K562 (cell line): Measurements from ENCODE around the gene MGAT1. TPM values are rescaled to one million over a fixed set of nuclear protein-coding genes. Genes with fewer than 3 reads are reported as not detected.

Experiments
- CC2D1A ChIP-seq: fragments of 450-650 bp; IDR thresholded peaks from 2 replicates; pipeline ENCODE4 v1.6.1; 2017; ENCODE audit warnings: mild to moderate bottlenecking
- CEBPB ChIP-seq: fragments of 450-650 bp; IDR thresholded peaks from 2 replicates; pipeline ENCODE4 v1.6.1; 2016; ENCODE audit warnings: missing genetic modification characterization, missing compliant biosample characterization
- FOXK2 ChIP-seq, 2 experiments: fragments of 450-650 bp; IDR thresholded peaks in 1 of 2; conservative IDR thresholded peaks in 1 of 2; 2 replicates each; pipeline ENCODE4 v1.6.1; 2016; ENCODE audit warnings: low read depth in 2 of 2, mild to moderate bottlenecking in 1 of 2
- MNT ChIP-seq, 2 experiments: fragments of 450-650 bp; conservative IDR thresholded peaks; 2 replicates each; pipeline ENCODE4 v1.6.1; 2017; ENCODE audit warnings: mild to moderate bottlenecking in 2 of 2, moderate library complexity in 2 of 2
- NCOA6 ChIP-seq: fragments of 450-650 bp; IDR thresholded peaks from 2 replicates; pipeline ENCODE4 v1.6.1; 2017; ENCODE audit warnings: mild to moderate bottlenecking
- PHF21A ChIP-seq: fragments of 450-650 bp; IDR thresholded peaks from 2 replicates; pipeline ENCODE4 v1.6.1; 2017; ENCODE audit warnings: low read depth, borderline replicate concordance
- PHTF2 ChIP-seq: fragments of 250-450 bp; sonication (Bioruptor Pico); IDR thresholded peaks from 2 replicates; pipeline ENCODE4 v1.5.0; 2021; ENCODE audit warnings: mild to moderate bottlenecking
- RBM25 ChIP-seq: fragments of 200-400 bp; formaldehyde crosslinking; IDR thresholded peaks from 2 replicates; pipeline ENCODE4 v1.6.1; 2018; ENCODE audit warnings: low read length, low read depth, moderate library complexity; ENCODE audit not compliant: severe bottlenecking
- REST ChIP-seq, 2 experiments: fragments of 450-650 bp; formaldehyde crosslinking in 1 of 2; IDR thresholded peaks; 2 replicates each; pipeline versions ENCODE4 v1.4.0 to v1.6.1; 2014 to 2020; ENCODE audit warnings: mild to moderate bottlenecking in 2 of 2, borderline replicate concordance in 1 of 2, low read depth in 1 of 2
- SETDB1 ChIP-seq: IDR thresholded peaks from one replicate; pipeline ENCODE4 v1.6.1; 2012; ENCODE audit warnings: low read length, control low read depth, inconsistent platforms
- SRSF9 ChIP-seq: fragments of 200-400 bp; formaldehyde crosslinking; IDR thresholded peaks from 2 replicates; pipeline ENCODE4 v1.6.1; 2017; ENCODE audit warnings: low read depth, low read length, borderline replicate concordance
- TAF9B ChIP-seq: fragments of 450-650 bp; IDR thresholded peaks from 2 replicates; pipeline ENCODE4 v1.6.1; 2018; ENCODE audit warnings: mild to moderate bottlenecking; ENCODE audit not compliant: partially characterized antibody
- THAP7 ChIP-seq: fragments of 250-450 bp; sonication (Bioruptor Pico); IDR thresholded peaks from 2 replicates; pipeline ENCODE4 v1.5.0; 2021
- ZNF583 ChIP-seq: fragments of 250-450 bp; sonication (Bioruptor Pico); IDR thresholded peaks from 2 replicates; pipeline ENCODE4 v1.4.0; 2020
- ZSCAN29 ChIP-seq: fragments of 450-650 bp; IDR thresholded peaks from 2 replicates; pipeline ENCODE4 v1.6.1; 2017
- polyA plus RNA-seq, 8 experiments: library from polyadenylated mRNA; depleted of rRNA in 4 of 8; stranded (reverse) in 5 of 8; unstranded in 3 of 8; fragments of >200 nt; fragmentation: Nextera tagmentation in 2 of 8; fragmentation: Illumina TruSeq in 1 of 8; extraction: Ambion mirVana in 2 of 8; extraction: Trizol in 1 of 8; gene quantifications; 2 replicates each; pipeline versions ENCODE4 v1.2.1 to v1.2.3, GENCODE V29; 2011 to 2014; ENCODE audit warnings: inconsistent platforms in 1 of 8, missing spikeins in 1 of 8
- total RNA-seq, 7 experiments: library from RNA; depleted of rRNA in 6 of 7; stranded (reverse); fragments of >200 nt in 6 of 7; fragmentation: Illumina TruSeq in 2 of 7; extraction: Trizol in 2 of 7; gene quantifications; 2 replicates each; pipeline versions ENCODE4 v1.2.1 to v1.2.3, GENCODE V29; 2011 to 2021; ENCODE audit warnings: low replicate concordance in 1 of 7

Gene MGAT1
- total and polyA plus RNA-seq, 9 of the 15 experiments (the other 6 are each of a cell fraction or from before 2014, with no cell fraction given), result 3.9 to 82.7 (median 44.5) TPM

GRCh38 chr5:180831139-180832093 lies 28.8 kb upstream of the MGAT1 start (continued):
- 0 out of 2 replicates have a peak, but pooled peaks have one; percentile 23 for TF ChIP-seq REST (IDR thresholded peaks at IDR 0.05; ENCODE audit: borderline replicate concordance)
- TF ChIP-seq REST (CRISPR knock-in tag; IDR thresholded peaks at IDR 0.05; ENCODE audit: low read depth), result no peak
- no peak for TF ChIP-seq PHTF2 (CRISPR knock-in tag)
- no peak for TF ChIP-seq RBM25
- no peak for TF ChIP-seq NCOA6
- TF ChIP-seq PHF21A, result no peak
- peak; percentile 42 for TF ChIP-seq TAF9B
- no peak for TF ChIP-seq ZSCAN29
- no peak for TF ChIP-seq CEBPB (tag)
- TF ChIP-seq ZNF583, result 0 out of 2 replicates have a peak, but pooled peaks have one; percentile 14
- peak; percentile 37 to 62 for TF ChIP-seq MNT (conservative IDR thresholded peaks at IDR 0.05)
- no peak for TF ChIP-seq CC2D1A
- TF ChIP-seq SRSF9, result no peak
- peak; percentile 34 to 38; a peak in 1 of 4 replicates for TF ChIP-seq FOXK2 (conservative IDR thresholded peaks at IDR 0.05 in 1 of 2, IDR thresholded peaks at IDR 0.05 in 1 of 2; ENCODE audit: low read depth in 2 of 2)
- TF ChIP-seq SETDB1, result no peak
- no peak for TF ChIP-seq THAP7 (CRISPR knock-in tag)
